HT1080 (cell line): Measurements from ENCODE around the gene PAOX. TPM values are rescaled to one million over a fixed set of nuclear protein-coding genes. Genes with fewer than 3 reads are reported as not detected.

Source experiments
- DNase-seq: peaks from one replicate; pipeline ENCODE4 v3.0.0-alpha.2; 2015; ENCODE audit warnings: low read depth
- total RNA-seq: library from RNA; depleted of rRNA; stranded (reverse); fragments of >200 nt; shearing (Covaris generic); gene quantifications from 2 replicates; pipeline ENCODE4 v1.2.3, GENCODE V29; 2014

PAOX gene
- total RNA-seq, 1 experiment from 2014 or later: 0.43 TPM

DNA sequence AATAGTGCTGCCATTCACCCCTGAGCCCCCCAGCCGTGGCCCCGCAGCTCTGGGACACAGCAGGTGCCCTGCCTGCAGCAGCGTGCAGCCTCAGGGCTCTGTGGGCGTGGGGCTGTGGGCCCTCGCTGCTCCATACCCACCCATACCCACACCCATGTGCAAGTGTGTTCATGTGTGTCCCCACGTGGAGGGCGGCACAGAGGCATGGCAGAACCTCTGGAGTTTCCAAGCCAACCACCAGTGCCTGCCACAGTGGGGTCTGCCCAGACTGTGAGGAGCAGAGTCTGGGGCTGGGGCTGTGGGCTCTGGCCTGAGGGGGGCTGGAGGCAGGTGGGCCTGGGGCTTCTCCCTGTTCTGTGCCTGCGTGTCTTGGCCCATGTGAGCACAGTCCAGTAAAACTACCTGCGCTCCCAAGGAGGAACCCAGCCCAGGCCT, 29.5 kb upstream of the PAOX start:
- no peak for DNase-seq

DNA sequence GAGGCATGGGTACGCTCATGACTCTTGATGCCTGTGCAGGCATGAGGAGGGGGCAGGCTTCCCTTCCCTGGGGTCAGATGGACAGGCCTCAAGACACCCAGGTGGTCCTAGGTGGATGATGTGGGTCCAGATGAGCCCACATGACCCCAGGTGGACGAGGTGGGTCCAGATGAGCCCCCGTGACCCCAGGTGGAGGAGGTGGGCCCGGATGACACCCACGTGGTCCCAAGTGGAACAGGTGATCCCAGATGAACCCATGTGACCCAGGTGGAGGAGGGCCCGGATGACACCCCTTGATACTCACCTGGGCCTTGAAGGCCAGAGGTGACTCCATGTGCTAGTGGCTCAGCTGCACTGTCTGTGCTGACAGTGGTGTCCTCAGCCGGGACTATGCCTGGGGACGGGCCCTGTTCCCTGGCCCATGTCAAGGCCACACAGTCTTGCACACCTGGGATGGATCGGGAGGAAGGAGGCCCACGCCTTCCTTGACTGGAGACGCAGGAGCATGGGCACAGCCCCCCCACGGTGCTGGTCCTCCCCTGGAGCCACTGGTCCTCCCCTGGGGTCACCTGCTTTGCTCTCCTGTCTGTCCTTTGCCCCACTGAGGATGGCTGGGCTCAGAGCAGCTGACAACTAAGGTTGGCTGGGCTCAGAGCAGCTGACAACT, 28.6 kb upstream of the PAOX start:
- no peak for DNase-seq

DNA sequence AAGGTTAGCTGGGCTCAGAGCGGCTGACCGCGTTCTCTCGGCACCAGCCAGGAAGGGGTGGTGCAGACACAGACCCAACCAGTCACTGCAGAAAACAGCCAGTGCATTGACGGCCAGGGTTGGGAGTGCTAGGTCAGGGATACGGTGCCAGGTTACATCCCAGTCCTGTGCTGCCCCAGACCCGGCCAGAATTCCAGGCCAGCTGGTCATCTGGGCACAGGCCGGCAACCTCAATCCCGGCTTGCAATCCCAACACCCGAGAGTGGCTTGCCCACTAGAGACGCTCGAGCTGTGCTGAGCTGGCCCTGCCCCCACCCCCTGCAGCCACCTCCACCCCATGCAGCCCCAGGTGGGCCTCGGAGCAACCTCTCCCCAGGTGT, 28.1 kb upstream of the PAOX start:
- no peak for DNase-seq

DNA sequence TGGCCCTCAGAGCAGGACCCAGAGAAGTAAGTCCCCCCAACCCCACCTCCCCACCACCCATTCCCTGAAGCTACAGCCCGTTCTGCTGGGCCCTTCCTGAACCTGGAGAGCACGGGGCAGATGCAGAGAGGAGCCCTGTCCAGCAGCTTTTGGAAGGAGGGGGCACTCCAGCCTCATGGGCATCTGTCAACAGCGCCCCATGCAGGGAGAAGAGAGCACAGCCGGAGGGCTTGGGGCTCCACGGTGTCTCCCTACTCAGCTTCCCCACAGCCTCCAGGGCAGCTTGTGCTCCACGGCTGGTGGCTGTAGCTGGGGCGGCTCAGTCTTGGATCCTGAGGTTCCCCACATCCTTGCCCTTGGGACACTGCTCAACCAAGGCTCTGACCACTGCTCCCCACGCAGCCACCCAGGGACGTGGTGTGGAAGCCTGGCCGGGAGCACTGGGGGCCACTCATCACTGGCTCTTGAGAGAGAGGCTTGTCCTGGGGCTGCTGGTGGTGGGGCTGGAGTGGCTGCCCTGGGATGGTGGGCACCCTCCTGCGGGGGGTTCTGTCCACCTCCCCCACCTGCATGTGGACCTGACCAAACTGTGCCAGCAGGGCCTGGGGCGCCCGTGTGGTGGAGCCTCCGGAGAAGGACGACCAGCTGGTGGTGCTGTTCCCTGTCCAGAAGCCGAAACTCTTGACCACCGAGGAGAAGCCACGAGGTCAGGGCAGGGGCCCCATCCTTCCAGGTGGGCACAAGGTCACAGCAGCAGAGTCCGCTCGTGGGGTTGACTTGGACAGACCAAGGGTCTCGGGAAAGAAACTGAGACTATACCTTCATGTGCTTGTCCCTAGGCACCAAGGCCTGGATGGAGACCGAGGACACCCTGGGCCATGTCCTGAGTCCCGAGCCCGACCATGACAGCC, 27.4 kb upstream of the PAOX start:
- DNase-seq: no peak

DNA sequence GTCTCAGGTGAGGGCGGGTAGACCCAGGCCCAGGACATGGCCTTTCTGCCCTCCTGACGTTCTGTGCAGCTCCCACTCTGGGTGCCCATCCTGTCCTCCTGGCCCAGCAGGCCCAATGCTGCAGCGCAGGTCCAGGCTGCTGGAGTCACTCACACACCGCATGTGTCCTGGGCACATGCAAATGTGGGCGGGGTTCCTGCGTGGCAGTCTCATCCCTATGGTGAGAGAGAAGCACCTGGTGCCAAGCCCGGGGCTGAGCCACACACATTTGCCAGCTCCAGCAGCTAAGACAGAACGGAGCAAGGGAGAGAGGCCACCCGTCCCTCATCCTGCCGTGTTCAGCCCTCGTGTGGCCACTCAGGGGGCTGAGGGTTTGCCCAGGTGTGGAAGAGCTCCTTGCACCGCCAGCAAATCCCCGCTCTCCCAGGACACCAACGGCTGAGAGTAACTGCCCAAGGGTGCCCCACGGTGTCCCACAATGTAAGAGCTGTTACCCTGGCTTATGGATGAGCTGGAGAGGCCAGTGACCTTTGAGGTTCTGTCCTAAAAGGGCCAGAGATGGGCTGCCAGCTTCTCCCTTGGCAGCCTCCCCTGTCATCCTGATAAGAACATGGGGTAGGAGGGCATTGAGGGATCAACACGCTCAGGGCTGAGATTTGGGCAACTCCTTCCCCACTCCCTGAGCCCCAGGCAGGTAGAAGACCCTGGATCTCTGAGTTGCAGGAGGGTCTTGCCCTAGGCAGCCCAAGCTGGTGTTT, 25.7 kb upstream of the PAOX start:
- no peak for DNase-seq

DNA sequence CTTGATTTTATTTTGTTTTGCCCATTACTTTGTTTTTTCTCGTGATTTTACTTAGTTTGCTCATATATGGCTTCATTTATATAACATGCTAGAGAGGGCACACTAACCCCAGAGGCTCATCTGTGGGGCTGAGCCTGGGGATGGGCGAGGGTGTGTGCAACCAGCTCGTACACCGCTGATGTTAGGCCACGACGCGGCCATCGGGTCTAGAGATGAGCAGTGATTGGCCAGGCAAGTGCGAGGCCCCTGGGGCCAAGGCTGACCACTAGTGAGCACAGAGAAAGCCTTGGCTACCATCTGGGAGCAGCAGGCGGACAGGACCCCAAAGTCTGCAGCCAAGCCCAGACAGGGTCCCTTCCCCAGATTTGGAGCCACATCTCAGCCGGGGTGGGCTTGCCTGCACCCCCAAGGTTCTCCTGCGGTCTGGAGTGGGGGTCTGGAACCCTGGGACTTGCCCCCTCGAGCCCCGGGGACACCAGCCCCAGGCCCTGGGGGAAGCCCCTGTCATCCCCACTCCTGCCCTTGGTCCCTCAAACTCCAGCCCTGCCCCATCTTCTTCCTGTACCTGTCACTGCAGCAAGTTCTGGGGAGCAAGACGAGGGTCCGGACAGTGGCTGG, 25.0 kb upstream of the PAOX start:
- DNase-seq: no peak

DNA sequence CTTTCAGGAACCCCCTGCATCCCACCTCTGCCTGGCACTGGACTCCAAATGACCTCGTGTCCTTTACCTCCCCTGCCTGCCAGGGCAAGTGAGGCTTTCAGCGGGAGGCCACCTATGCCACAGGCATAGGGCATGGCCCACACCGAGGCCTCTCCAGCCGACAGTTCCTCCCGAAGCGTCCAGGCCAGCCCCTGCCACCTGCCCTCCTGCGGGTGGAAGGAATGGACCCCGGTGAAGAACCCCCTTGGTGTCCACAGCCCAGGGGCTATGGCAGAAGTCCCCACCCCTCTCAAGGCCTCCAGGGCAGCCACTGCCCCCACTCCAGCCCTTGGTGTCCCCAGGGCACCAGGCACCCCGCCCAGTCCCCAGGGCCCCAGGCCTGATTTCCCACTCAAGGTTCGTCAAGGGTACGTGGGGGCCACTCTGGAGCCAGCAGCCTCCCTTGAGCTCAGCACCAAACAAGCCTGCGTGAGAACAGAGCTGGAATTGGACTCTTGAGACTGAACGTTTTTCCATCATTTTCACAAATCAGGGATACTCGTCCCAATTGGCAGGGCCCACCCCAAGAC, 24.3 kb upstream of the PAOX start:
- DNase-seq: no peak

DNA sequence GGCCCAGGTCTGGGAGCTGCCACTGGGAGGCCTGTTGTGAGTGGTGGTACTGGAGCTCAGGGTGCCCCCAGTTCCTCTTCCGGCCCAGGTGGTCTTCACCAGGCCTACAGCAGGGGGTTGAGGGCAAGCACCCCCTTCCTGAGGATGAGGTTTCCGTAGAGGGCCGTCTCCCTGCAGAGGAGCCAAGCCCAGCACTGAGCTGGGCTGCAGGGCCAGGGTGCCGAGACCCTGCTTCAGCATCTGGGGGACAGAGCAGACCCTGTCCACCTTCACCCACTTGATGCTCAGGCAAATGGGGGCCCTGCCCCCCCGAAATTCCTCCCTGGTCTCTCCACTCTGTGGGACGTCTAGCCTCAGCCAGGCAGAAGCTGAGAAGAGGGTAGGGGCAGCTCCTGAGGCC, 23.8 kb upstream of the PAOX start:
- DNase-seq: no peak

DNA sequence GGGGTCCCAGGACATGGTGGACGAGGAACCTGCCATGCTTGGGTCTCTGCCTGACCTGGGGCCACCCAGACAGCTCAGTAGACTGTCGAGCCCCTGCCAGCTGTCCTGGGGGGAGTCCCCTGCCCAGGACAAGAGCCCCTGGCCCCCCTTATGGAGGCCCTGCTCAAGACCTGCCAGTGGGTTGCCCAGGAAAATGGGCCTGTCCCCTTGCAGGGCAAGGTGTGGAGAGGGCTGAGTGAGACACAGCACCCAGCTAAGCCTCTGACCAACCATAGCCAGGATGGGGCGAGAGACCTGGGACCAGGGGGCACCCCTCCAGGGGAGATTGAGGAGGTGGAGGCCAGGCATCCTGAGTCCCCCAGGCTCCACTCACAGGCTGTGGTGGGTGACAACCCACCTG, 23.1 kb upstream of the PAOX start:
- DNase-seq: no peak

DNA sequence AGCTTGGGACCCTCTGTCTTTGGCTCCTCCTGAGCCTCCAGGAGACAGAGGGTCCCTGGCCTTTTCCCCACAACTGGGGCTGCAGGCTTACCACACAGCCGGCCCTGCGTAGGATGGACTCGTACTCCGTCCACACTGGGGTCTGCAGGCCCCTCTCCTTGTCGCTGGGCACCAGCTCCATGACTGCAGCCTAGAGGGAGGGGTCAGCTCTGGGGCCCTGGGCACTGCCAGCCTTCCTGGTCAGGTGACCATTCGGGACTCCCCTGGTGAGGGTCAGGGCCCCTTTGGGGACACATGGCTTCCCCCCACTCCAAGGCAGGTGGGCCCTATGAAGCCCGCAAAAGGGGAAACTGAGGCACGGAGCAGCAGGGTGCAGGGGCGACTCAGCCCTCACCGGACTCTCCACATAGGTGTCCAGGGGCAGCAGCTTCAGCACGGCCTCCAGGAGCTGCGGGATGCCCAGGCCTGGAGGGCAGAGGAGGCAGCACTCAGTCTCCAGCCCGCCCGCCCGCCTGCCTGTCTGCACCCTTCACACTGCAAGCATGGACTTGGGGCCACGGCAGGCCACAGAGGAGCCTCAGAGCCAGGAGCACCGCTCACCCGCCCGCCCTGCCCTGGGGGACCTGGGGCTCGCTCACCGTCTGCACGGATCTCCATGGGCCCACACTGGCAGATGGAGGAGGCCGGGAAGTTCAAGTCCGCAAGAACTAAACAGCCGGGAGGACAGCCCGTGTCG, 22.3 kb upstream of the PAOX start:
- no peak for DNase-seq

DNA sequence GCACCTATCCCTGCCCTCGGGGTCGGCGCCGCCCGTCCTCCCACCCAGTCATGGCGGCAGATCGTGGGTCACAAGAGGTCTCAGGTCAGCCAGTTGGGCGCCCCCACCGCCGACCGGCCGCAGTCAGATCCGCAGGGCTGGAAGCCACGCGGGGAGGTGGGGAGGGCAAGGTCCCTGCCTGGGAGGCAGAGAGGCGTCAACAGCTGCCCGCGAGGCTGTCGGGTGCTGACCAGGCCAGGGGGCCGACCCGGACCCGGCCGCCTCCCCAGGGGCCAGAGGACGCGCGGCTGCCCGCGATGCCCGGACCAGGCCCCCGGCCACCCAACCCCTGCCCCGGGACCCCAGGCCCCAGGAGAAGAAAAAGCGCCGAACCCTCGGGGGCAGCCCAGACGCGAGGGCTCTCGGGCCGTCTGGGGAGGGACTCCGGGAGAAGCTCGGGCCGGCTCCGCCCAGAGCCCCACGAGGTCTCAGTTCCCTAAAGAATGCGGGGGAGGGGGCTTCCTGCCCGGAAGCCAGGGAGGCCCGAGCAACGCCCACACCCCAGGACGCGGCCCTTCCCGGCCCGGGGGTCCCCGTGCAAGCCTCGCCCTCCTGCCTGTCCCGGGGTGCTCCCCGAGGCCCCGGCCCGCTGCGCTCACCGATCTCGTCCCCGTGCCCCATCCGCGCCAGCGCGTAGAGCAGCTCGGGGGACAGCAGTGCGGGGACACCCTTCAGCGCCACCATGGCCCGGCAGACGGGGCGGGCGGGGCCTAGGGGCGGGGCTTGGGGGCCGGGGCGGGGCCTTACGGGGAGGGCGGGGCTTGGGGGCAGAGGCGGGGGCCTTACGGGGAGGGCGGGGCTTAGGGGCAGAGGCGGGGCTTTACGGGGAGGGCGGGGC, 21.5 kb upstream of the PAOX start, which contains the start of gene FUOM:
Gene FUOM, minus strand, starts transcription at position 735 of the 877 bp plus-strand sequence. Its CDS starts 12 bp downstream, at position 723.
- peak; percentile 72 for DNase-seq

DNA sequence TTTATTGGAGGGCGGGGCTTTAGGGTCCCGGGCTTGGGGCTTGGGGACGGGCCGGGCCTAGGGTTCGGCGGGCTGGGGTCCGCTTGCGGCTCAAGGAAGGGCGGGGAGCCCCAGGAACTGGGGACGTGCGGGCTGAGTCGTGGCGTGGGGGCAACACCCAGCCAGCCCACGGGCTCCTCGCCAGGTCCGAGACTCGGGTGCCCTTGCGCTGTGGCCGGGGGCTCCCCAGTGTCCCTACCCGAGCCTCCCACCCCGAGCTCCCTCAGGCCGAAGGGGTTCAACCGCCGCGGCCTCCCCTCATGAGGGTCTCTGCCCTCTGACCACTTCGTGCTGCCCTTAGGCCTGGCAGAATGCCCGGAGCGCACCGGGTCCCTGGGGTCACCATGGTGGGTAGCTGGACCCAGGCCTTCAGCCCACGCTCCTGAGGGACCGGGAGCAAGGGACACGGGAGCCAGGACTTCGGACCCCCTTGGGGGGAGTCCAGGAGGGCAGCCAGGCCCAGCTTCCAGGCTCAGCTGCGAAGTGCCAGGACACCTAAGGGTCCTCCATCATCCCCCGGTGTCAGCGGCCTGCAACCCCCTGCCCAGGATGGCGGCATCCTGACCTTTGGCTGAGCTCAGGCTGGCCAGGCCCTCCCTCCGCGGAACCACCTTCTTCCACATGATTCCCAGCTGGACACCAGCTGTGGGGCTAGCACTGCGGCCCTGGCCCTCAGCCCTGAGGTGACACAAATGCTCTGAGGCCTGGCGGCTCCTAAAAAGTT, 20.7 kb upstream of the PAOX start:
- DNase-seq: no peak

DNA sequence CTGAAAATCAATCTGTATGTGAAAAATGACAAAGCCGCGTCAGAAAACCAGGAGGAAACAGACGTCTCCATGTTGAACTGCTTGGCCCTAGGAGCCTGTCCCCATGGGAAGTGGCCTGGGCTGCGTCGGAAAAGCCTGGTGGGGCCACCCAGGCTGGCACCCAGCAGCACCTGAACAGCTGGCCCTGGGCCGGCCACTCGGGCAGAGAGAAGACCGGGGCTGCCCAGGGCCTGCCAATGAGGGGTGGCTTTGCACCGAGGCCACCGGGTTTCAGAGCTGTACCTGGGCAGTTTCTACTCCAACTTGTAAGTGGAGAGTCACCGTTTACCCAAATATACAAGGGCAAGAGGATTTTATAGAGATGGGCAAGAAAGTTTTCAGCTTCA, 20.1 kb upstream of the PAOX start:
- DNase-seq: no peak

DNA sequence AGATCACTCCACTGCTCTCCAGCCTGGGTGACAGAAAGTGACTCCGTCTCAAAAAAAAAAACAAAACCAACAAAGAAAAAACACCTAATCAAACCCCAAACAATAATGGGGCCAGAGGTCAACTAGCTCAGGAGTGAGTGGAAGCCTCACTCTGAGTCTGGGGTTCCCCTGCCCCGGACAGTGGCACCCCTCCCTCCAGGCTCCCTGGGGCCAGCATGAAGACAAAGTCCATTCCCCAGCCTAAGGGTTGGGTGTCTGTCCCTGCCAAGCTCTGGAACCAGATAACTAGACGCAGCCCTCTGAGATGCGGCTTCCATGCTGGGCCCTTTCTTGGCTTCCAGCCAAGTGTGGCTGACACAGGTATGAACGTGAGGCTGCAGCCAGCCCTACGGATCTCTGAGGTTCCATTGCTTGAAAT, 19.5 kb upstream of the PAOX start:
- DNase-seq: no peak

DNA sequence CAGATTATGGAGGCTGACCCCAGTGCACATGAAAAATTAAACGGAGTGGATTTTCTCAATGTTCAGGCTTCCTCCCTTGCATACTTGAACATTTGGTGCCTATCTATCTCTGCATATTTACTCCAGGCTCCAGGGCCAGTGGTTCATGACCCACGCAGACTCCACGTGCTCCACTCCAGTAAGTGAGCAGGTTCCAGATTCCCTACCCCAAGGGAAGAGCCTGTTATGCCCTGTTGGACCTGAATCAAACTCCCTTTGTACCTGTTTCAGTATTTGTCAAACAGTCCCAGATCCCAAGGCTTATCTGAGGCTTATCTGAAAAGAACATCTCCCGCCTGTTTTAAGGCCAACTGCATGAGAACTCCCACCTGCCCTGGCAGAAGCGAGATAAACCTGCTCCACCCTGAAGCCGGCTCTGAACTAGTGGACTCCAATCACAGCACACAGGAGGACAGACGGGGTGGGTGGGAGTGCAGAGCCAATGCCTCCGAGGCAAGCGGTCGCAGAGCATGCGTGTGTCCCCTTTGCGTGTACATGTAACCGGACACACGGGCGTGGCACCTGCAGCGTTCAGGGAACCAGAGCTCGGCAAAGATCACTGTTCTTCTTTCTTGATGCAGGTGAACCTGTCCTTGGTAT, 19.0 kb upstream of the PAOX start:
- DNase-seq: no peak

DNA sequence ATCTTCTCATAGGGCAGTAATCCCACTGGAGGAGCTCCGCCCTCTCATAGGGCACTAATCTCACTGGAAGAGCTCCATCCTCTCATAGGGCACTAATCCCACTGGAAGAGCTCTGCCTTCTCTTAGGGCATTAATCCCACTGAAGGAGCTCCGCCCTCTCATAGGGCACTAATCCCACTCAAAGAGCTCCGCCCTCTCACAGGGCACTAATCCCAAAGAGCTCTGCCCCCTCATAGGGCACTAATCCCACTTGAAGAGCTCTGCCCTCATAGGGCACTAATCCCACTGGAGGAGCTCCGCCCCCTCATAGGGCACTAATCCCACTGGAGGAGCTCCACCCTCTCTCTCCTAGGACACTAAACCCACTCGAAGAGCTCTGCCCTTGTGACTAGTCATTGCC, 17.8 kb upstream of the PAOX start:
- no peak for DNase-seq

DNA sequence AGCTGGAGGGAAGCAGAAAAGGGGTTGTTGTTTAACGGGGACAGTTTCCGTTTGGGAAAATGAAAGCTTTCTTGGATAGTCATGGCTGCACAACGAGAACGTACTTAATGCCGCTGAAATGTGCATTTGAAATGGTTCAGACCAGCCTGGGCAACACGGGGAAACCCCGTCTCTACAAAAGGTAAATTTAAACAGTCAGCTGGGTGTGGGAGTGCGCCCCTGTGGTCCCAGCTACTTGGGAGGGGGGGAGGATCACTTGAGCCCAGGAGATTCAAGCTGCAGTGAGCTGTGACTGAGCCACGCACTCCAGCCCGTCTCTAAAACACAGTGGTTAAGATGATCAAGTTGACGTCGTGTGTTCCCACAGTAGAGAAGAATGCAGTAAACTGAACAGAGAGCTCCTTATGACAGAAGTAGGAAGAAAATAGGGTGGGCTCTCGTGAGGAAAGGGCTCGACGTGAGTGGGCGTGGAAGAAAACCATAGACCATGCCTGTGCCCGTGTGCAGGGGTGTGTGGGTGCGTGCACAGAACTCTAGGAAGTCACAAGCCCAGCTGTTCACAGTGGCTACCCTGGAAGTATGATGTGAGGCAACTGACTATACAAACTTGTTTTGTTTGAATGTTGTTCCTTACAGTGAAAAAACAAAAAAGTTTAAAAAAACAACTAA, 17.2 kb upstream of the PAOX start:
- no peak for DNase-seq

DNA sequence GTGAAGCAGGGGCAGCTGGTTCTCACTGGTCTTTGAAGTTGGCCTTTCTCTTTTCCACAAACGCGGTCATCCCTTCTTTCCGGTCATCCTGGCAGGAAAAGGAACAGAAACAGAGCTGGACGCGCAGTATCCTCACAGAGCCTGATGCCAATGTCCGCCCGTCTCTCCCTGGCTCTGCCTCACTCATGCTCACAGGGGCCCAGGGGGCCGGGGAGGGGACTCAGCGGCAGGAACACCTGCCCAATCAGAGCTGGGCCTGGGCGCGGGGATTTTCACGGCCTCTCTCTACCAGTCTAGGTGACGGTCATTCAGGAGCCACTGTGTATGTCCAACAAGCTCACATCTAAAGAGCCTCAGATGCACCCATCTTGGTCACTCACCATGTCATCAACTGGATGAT, 16.2 kb upstream of the PAOX start:
- DNase-seq: no peak
